CD4-positive, alpha-beta T cell treated with Interleukin-15 for 4 hours (primary cell): Measurements from ENCODE around the gene KIFBP.
"Not testable (repeated sequence)": the region's sequence is repeated elsewhere in the genome, so short reads cannot be mapped to it uniquely, and the experiment has no call there.

ENCODE experiments used
- DNase-seq: peaks from one replicate; pipeline ENCODE4 v3.0.0-alpha.2; 2020; ENCODE audit warnings: low spot score

The KIFBP gene, protein sequence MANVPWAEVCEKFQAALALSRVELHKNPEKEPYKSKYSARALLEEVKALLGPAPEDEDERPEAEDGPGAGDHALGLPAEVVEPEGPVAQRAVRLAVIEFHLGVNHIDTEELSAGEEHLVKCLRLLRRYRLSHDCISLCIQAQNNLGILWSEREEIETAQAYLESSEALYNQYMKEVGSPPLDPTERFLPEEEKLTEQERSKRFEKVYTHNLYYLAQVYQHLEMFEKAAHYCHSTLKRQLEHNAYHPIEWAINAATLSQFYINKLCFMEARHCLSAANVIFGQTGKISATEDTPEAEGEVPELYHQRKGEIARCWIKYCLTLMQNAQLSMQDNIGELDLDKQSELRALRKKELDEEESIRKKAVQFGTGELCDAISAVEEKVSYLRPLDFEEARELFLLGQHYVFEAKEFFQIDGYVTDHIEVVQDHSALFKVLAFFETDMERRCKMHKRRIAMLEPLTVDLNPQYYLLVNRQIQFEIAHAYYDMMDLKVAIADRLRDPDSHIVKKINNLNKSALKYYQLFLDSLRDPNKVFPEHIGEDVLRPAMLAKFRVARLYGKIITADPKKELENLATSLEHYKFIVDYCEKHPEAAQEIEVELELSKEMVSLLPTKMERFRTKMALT

DNA sequence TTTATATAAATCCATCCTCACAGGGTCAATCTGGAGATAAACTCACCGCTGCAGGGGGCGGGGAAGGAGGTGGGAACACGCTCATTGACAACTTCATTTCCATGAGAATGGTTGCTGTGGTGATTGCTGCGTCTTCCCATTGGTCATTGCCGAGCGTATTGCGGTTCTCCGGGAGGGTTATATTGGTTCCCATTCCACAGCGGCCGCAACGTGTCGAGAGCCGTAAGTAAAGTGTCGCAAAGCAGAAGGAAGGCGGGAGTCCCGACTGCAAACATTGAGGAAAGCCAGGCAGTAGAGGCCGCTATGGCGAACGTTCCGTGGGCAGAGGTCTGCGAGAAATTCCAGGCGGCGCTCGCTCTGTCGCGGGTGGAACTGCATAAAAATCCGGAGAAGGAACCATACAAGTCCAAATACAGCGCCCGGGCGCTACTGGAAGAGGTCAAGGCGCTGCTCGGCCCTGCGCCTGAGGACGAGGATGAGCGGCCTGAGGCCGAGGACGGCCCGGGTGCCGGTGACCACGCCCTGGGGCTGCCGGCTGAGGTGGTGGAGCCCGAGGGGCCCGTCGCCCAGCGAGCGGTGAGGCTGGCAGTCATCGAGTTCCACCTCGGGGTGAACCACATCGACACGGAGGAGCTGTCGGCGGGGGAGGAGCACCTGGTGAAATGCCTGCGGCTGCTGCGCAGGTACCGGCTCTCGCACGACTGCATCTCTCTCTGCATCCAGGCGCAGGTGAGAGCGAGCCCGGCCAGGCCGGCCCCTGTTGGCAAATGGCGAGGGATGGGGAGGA is at the start of gene KIFBP:
Gene KIFBP, plus strand, starts transcription at position 274 of the 787 bp plus-strand sequence. Its CDS starts 30 bp downstream, at position 304.
- DNase-seq, result peak; percentile 88

DNA sequence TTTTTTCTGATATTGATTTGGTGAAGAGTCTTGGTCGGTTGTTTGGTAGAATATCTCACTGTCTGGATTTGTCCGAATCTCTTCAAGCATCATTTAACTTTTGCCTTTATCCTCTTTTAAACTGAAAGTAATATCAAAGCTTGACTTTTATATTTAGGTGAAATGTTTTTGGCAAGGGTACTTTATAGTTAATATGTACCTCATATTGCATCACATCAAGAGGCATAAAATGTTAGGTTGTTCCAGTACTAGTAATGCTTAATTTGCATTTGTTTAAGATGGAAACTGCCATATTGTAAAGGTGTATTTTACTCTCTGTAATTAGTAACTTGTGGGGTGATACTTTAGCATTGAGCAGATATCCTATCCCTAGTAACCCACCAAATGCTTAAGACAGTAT is 49.7 kb upstream of the KIFBP start:
- DNase-seq, result no peak

DNA sequence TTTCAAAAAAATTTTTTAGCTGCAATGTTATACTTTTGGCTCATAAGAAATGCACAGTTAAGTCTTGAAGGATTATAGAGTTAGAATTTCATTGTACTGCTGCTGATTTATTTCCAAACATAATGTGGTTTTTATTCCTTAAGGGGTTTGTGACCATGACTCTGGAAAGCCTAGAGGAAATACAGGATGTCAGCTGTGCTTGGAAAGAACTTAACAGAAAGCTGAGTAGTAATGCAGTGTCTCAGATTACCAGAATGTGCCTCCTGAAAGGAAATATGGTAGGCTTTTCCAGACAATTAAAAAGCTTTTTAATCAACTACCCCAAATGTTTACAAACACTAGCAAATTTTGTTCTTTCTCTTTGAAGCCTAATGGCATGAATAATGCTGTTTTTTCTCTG is 47.7 kb upstream of the KIFBP start:
- DNase-seq, result not testable (repeated sequence)

DNA sequence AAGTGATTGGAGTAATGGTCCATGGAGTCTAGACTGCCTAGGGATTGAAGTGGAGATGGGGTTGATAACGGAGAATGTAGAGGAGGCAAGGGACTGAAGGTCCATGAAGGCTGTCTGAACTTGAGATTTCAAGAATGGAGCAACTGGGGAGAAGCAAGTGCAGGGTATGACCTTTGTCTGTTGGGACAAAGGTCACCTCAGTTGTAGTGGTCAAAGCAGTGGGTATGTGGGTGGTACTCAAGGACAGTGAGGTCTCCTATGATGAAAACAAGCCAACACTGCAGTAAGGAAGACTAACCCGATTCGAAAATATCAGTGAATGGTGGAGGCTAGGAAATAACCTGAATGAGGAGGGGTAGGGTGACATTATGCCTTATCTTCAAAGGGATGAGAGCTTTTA is 38.0 kb upstream of the KIFBP start:
- DNase-seq, result no peak

DNA sequence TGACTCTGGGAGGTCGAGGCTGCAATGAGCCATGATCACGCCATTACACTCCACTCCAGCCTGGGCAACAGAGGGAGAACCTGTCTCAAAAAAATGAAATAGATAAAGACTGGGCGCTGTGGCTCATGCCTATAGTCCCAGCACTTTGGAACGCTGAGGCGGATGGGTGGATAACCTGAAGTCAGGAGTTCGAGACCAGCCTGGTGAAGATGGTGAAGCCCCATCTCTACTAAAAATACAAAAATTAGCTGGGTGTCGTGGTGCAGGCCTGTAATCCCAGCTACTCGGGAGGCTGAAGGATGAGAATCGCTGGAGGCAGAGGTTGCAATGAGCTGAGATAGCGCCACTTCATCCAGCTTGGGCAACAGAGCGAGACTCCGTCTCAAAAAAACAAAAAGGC is 33.7 kb upstream of the KIFBP start:
- no peak for DNase-seq

DNA sequence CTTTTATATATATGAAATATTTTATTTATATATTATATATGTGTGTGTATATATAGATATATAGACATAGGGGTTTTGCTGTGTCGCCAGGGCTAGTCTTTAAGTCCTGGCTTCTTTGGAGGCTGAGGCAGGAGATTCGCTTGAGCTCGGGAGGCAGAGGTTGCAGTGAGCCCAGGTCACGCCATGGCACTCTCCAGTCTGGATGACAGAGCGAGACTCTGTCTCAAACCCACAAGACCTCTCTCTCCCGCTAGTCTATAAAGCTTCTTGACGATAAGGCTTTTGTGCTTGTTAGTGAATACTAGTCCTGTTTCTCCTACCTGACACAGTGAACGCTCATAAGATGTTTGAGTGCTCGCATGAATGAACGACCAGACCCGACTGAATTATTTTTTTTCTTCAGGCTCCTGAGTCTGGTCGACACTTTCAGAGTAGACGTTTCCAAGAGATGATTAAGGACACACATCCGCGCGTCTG is 33.2 kb upstream of the KIFBP start:
- peak; percentile 2 for DNase-seq

DNA sequence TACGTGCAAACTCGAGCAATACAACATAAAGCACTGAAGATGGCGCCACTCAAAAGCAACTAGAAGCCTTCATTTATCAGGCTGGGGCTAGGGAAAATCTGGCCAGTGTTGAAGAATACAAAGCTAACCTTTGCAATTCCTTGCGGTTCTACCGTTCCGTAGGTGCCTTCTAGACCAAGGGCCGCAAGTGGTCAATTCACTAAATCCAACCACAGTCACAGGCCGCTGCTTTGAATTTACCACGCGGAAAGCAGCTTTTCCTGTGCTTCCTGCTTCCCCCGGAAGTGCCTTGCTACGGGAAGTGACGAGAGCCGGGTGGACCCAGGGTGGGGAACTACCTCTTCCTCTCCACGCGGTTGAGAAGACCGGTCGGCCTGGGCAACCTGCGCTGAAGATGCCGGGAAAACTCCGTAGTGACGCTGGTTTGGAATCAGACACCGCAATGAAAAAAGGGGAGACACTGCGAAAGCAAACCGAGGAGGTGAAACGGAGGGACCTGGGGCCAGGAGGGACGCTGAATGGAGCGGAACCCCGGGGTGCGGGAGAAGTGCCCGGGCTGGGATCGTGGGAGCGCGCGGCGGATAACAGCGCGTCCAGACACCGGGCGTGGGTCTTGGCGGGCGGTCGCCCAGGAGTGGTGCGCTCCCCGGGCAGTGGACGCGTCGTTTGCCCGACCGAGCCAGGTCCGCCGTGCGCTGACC is 32.6 kb upstream of the KIFBP start, which contains the start of gene DDX21:
Gene DDX21, plus strand, starts transcription at position 339 of the 701 bp plus-strand sequence. Its CDS starts 56 bp downstream, at position 395.
- DNase-seq, result peak; percentile 84

DNA sequence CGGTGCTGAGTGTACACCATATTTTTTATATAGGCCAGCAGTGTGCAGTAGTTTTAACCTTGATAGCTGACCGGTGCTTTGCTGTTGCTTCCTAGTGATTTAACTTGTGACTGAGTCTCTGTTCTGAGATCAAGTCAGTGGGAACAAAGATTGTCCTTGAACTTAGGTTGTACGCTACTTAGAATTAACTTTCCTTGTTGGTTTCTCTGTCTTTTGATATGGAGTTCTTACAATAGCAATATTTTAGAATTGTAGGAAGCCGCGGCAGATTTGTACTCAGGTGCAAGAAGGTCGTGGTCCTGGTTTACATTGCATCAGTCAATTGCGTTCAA is 31.4 kb upstream of the KIFBP start:
- DNase-seq, result no peak

DNA sequence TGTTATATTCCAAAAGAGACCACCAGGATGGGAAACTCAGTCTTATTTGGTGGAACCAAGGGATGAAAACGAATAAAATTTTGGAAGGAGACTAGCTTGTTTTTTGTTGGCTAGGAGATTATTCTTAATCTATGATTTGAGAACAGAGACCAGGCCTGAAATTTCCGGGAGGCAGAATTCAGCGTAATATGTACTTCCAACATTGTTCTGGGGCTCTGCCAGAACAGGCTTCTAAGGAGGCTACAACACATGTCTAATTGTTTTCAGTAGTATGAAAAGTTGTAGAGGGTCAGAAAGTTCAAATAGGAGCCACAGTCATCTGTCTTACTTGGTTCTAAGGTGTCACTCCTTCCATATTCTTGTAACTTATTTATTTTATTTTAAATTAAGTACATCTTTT is 30.9 kb upstream of the KIFBP start:
- no peak for DNase-seq

DNA sequence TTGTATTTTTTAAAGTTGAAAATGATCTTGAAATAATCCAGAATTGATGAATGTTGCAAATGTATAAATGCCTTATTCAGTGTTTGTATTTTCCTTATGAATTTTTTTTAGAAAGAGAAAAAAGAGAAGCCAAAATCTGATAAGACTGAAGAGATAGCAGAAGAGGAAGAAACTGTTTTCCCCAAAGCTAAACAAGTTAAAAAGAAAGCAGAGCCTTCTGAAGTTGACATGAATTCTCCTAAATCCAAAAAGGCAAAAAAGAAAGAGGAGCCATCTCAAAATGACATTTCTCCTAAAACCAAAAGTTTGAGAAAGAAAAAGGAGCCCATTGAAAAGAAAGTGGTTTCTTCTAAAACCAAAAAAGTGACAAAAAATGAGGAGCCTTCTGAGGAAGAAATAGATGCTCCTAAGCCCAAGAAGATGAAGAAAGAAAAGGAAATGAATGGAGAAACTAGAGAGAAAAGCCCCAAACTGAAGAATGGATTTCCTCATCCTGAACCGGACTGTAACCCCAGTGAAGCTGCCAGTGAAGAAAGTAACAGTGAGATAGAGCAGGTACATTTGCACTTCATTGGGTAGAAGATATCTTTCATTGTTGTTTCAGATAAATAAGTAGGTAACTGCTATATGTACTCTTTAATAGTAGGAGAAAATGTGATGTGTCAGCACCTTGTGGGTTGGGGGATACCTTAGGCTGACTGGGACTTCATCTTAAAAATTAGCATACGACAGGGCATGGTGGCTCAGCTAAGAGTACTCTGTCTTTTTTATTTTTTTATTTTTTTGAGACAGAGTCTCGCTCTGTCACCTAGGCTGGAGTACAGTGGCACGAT is 28.7 kb upstream of the KIFBP start:
- DNase-seq, result no peak

DNA sequence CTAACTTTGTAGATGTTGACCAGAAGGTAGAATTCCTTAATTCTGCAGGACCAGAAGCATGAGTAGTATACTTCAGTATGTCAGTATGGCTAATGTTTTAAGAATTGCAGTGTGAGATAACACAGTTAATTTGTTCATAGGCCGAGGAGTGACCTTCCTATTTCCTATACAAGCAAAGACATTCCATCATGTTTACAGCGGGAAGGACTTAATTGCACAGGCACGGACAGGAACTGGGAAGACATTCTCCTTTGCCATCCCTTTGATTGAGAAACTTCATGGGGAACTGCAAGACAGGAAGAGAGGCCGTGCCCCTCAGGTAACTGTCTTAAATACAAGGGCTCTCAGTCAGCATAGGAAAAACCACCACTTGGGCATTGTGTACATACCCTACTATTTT is 25.5 kb upstream of the KIFBP start:
- no peak for DNase-seq

DNA sequence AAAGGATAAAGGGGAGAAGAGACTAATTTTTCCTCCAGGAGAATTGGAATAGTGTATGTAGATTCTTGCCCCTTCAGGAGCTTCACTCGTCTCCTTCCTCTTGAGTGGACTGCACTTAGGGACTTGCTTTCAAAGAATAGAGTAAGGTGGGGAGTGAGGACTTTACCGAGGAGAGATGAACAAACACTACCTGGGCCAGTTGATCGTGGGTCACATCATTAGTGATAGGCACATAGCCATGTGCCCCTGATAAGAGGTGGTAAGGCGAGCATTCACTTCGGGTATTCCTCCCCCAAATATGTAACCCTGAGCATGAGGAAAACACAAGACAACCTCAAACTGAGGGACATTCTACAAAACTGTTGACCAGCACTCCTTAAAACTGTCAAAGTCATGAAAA is 14.6 kb upstream of the KIFBP start:
- no peak for DNase-seq

DNA sequence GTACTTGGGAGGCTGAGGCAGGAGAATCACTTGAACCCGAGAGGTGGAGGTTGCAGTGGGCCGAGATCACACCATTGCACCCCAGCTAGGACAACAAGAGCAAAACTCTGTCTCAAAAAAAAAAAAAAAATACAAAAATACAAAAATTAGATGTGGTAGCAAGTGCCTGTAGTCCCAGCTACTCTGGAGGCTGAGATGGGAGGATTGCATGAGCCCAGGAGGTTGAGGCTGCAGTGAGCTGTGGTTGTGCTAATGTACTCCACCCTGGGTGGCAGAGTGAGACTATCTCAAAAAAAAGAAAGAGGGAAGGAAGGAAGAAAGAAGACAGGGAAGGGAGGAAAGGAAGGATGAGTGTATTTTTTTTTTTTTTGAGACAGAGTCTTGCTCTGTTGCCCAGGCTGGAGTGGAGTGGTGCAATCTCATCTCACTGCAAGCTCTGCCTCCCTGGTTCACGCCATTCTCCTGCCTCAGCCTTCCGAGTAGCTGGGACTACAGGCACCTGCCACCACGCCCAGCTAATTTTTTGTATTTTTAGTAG is 12.6 kb upstream of the KIFBP start:
- DNase-seq, result not testable (repeated sequence)

DNA sequence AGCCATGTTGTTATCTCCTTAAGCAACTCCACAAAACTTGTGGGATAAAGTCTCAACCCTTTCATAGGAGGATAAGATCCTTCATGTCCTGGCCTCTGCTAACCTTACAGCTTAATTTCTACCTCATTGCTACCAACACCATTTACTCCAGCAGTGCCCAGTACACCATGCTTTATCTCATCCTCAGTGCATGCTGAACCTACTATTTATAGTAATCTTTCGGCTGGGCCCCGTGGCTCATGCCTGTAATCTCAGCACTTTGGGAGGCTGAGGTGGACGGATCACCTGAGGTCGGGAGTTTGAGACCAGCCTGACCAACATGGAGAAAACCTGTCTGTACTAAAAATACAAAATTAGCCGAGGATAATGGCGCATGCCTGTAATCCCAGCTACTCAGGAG is 8.9 kb upstream of the KIFBP start:
- not testable (repeated sequence) for DNase-seq

DNA sequence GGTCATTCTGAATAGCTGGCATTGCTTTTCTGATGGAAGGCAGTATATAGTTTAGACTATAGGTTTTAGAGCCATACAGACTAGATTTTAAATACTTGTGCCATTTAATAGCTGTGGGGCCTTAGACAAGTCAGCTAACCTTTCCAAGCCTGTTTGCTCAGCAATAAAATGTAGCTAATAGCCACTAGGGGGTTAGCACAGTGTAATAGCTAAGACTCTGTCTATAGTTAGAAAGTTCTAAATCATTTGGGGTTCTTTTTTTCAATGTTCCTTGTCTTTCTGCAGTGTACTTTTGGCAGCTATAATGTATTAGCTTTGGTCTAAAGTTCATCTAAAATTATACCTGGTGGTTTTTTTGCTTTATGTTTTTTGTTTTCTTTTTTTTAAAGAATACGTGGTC is 7.5 kb upstream of the KIFBP start:
- DNase-seq, result no peak

DNA sequence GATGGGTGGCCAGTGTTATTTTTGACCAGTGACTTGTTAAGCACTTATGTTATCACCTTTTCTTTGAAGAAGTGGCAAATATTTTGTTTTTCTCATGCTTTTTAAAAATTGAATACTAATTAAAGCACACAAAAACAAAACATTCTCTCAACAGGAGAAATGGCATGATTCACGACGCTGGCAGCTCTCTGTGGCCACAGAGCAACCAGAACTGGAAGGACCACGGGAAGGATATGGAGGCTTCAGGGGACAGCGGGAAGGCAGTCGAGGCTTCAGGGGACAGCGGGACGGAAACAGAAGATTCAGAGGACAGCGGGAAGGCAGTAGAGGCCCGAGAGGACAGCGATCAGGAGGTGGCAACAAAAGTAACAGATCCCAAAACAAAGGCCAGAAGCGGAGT is 6.2 kb upstream of the KIFBP start:
- DNase-seq, result no peak

DNA sequence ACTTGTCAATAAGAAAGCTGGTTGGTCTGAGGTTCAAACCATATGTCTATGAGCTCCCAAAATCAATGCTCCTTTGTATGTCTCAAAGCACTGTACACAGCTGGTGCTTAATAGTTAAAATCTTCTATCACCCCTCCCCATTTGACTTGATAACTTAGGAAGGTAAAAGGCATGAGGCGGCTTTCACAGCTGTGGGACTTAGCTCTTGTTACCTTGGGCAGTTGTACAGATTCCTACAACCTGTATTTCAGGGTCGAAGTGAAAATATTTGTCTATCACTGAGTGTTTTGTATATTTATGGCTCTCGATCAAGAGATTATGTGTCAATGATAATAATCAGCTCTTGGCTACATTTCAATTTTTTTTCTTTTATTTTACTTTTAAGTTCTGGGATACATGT is 992 bp upstream of the KIFBP start:
- no peak for DNase-seq

DNA sequence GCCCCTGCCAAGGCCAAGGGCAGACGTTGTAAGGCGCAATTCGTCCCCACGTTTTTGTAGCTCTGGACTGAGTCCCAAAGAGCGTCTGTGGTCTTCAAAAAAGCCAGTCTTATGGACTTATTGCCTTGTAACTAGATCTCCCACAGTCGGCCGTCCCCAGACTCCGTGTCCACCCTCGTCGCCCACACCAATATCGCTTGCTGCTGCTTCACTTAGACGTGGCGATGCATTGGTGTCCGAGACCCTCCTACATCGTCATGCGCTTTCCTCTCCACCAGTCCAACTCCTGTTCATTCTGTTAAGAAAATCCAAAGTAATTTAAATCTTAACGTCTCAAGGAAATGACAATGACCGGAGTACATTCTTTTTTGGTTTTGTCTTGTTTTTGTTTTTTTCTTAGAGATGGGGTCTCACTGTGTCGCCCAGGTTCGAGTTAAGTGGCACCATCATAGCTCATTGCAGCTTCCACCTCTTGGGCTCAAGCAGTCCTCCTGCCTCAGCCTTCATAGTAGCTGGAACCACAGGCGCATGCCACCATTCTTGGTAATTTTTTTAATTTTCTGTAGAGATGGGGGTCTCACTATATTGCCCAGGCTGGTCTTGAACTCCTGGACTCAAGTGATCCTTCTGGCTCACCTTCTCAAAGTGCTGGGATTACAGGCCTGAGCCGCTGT is 851 bp downstream of the KIFBP start:
- DNase-seq, result no peak

DNA sequence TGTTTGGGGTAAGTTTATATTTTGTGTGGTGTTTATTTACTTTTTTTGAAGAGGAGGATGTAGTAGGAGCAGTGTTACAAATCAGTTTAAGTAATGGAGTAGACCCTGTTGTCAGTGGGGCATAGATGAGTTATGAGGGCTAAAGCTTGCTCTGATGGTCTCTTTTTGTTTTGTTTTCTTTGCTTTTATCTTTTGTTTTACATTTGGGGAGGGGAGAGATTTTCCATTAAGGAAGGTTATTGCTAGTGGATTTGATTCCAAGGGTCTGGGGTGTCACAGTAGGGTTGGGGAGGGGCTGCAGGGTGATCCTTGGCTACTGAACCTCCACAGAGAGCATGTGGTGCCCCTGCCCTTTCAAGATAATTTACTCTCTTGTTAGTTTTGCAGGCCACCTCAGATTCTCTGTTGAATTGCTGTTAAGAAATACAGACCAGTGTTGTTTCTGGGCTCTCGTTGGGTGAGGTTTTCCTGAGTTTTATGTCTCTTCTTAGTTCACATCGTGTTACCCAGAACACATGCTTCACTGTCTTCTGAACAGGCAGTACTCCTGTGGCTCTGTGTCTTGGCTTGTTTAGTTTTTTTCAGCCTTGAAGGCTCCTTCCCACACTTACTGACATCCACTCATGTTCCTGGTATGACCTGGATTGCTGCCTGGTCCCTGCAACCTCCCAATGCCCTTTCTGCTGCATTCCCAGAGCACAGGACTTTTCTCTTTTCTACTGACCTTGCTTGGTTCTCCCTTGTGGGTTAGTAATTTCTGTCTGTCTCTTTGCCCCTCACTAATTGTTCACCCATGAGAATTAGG is 4.2 kb downstream of the KIFBP start:
- no peak for DNase-seq

DNA sequence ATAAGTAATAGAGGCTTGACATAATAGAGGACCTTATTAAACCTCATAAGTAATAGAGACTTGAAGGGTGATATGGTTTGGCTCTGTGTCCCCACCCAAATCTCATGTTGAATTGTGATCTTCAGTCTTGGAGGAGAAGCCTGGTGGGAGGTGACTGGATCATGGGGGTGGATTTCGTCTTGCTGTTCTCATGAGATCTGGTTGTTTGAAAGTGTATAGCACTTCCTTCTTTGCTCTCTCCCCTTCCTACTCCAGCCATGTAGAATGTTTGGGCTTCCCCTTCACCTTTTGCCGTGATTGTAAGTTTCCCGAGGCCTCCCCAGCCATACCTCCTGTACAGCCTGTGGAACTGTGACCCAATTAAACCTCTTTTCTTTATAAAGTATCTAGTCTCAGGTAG is 8.6 kb downstream of the KIFBP start:
- DNase-seq, result no peak
